Glutamatergic neuron (in vitro differentiated cells): ENCODE results near the gene MYRIP. TPM values are rescaled to one million over a fixed set of nuclear protein-coding genes. Genes with fewer than 3 reads are reported as not detected.

Source experiments
- DNase-seq: peaks from one replicate; pipeline ENCODE4 v3.0.0; 2022
- H3K27ac Mint-ChIP-seq: one replicate; pipeline ENCODE4 v1.8.0; 2020; ENCODE audit warnings: mild to moderate bottlenecking, mixed read lengths, inconsistent platforms; ENCODE audit not compliant: unreplicated experiment
- H3K27me3 Mint-ChIP-seq: one replicate; pipeline ENCODE4 v1.8.0; 2020; ENCODE audit warnings: mild to moderate bottlenecking, moderate library complexity, mixed read lengths, inconsistent platforms; ENCODE audit not compliant: unreplicated experiment
- H3K36me3 Mint-ChIP-seq: one replicate; pipeline ENCODE4 v1.8.0; 2020; ENCODE audit warnings: mild to moderate bottlenecking, mixed read lengths, inconsistent platforms; ENCODE audit not compliant: unreplicated experiment
- H3K4me1 Mint-ChIP-seq: one replicate; pipeline ENCODE4 v1.8.0; 2020; ENCODE audit warnings: mild to moderate bottlenecking, low read depth, mixed read lengths, inconsistent platforms; ENCODE audit not compliant: unreplicated experiment
- H3K4me3 Mint-ChIP-seq: one replicate; pipeline ENCODE4 v1.8.0; 2020; ENCODE audit warnings: mild to moderate bottlenecking, mixed read lengths, inconsistent platforms; ENCODE audit not compliant: unreplicated experiment
- H3K9me3 Mint-ChIP-seq: one replicate; pipeline ENCODE4 v1.8.0; 2020; ENCODE audit warnings: mild to moderate bottlenecking, moderate library complexity, mixed read lengths, inconsistent platforms; ENCODE audit not compliant: unreplicated experiment
- CTCF ChIP-seq: fragments of 200-600 bp; sonication (generic); IDR thresholded peaks from one replicate; pipeline ENCODE4 v1.5.0; 2021; ENCODE audit not compliant: partially characterized antibody, unreplicated experiment
- total RNA-seq: library from RNA; stranded (reverse); fragmentation: NEBNext Ultra II Directional; extraction: Animal tissue kit (Norgen Biotek cat#: 25700); gene quantifications from one replicate; pipeline ENCODE4 v1.2.1, GENCODE V29; 2021; ENCODE audit not compliant: unreplicated experiment

Gene MYRIP
- total RNA-seq, 1 donor from 2014 or later = 1.8 TPM

DNA sequence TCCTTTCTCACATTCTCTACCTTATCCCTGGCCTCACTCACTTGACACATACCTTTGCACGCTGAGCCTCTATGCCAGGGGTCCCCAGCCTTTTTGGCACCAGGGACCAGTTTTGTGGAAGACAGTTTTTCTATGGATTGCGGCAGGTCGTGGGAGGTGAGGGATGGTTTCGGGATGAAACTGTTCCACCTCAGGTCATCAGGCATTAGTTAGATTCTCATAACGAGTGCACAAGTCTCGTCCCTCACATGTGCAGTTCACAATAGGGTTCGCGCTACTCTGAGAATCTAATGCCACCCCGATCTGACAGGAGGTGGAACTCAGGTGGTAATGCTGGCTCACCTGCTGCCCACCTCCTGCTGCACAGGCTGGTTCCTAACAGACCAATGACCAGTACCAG is 387.6 kb downstream of the MYRIP start:
- Mint-ChIP-seq H3K9me3 (no peaks in the 10 kb centered on the region), H3K36me3 (no peaks in the 10 kb centered on the region), H3K27ac (no peak overlapping the region), H3K4me3 (no peak overlapping the region), H3K4me1 (no peaks in the 10 kb centered on the region), H3K27me3 (no peaks in the 10 kb centered on the region)
- no peak for DNase-seq
- TF ChIP-seq CTCF = no peak

DNA sequence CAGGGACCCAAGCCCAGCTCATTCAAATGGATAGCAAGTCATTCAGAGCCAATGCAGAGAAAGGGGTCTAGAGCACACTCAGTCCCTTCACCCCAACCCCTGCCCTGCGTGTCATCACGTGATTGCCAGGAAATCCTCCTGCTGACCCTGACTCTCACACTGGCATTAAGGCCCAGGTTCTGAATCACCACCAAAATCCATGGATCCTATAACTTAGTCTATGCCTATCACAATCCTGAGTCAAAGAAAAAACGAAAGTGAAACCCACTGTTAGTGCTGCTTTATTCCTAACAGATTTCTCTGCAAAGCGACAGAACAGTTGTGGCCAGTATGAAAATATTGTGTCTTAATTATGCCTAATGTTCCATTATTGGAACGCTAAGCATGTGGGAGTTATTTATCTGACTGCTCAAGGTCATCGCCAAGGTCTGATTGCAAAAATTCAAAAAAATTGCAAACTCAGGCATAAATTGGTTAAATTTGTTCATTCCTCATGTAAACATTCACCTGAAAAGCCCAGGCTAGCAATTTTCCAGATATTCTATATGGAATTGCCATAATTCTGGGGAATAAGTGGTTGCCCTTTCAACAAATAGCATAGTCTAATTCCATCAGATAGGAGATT is 391.4 kb downstream of the MYRIP start:
- Mint-ChIP-seq H3K36me3 (no peaks in the 10 kb centered on the region), H3K4me1 (no peaks in the 10 kb centered on the region), H3K9me3 (no peaks in the 10 kb centered on the region), H3K27me3 (no peaks in the 10 kb centered on the region), H3K4me3 (no peak overlapping the region), H3K27ac (no peak overlapping the region)
- TF ChIP-seq CTCF = no peak
- no peak for DNase-seq

- Mint-ChIP-seq H3K36me3 (no peaks in the 10 kb centered on the region), H3K4me1 (no peaks in the 10 kb centered on the region), H3K27ac (no peak overlapping the region), H3K4me3 (no peak overlapping the region), H3K9me3 (no peaks in the 10 kb centered on the region), H3K27me3 (no peaks in the 10 kb centered on the region)
- no peak for DNase-seq
- no peak for TF ChIP-seq CTCF
These were observed 392.4 kb downstream of the MYRIP start for GRCh38 chr3:40201770-40202169.

DNA sequence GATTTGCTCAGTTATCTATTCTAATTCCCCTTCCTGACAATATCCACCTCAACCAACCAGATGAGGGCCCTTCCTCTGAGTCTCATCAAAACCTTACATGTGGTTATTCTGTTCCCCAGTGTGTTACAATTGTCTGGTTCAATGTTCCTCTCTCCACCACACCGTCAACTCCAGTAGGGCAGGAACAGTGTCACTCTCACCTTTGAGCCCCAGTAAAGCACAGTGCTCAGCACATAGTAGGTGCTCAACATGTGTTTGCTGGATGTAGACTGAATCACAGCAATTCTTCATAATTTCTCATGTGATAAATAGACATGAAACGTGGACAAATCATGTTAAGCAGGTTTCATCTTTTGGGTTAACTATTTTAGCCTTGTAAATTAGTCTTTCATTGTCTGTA is 397.1 kb downstream of the MYRIP start:
- Mint-ChIP-seq H3K27me3 (no peaks in the 10 kb centered on the region), H3K9me3 (no peaks in the 10 kb centered on the region), H3K36me3 (no peaks in the 10 kb centered on the region), H3K27ac (no peak overlapping the region), H3K4me3 (no peak overlapping the region), H3K4me1 (no peaks in the 10 kb centered on the region)
- no peak for DNase-seq
- no peak for TF ChIP-seq CTCF

DNA sequence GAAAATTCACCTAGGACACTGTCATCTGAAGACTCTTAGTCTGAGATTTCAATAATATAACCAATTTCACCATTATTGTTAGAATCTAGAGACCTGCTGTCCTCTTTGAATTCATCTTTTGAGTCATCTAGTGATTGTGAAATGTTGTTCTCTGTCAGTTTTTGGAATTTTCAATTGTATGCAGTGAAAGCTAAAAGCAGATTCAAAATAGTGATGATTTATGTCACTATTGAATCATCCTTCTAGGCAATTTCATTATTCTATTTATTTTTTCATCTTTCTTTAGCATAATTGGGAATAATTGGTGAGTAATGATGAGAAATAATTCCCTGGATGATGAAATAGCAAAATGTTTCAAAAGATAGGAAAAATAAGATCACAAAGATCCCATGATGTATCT is 398.4 kb downstream of the MYRIP start:
- Mint-ChIP-seq H3K4me3 (no peak overlapping the region), H3K9me3 (no peaks in the 10 kb centered on the region), H3K27ac (no peak overlapping the region), H3K27me3 (no peaks in the 10 kb centered on the region), H3K4me1 (no peaks in the 10 kb centered on the region), H3K36me3 (no peaks in the 10 kb centered on the region)
- DNase-seq = no peak
- TF ChIP-seq CTCF = no peak
